Activated CD8-positive, alpha-beta memory T cell treated with anti-CD3 and anti-CD28 coated beads, Interleukin-2, amount 50 U/mL, for 1 hour (primary cell): ENCODE data around the gene CST11.

Experiments
- DNase-seq: peaks from one replicate; pipeline ENCODE4 v3.0.0-alpha.2; 2020; ENCODE audit errors: extremely low read depth

The CST11 gene

DNA sequence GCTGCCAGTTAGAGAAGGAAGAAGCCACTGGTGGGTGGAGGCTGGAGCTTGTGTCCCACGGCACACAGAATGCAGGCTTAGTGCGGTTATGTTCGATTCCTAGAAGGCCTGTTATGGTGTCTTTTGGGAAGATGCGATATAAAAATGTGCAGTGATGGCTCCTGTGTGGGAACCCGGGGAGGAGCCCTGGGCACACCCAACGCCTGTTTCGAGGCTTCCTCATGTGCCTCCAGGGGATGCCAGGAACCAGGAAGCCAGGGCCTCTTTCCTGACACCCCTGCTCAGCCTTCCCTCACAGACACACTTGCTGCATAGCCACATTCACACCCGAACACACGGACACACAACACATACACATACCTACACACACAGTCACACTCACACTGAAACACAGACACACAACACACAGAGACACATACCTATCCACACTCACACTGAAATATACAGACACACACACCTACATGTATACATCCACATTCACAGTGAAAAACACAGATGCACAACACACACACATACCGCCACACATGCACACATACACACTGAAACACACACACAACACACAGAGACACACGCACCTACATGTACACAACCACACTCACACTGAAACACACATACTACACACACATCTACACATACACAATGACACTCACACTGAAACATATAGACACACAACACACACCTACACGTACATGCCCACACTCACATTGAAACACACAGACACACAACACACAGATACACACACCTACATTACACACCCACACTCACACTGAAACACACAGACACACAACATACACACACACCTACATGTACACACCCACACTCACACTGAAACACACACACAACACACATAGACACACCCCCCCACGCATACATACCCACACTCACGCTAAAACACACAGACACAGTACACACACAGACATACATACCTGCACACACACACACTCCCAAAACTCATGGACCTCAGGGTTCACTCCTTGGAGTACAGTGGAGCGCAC is 1.2 kb upstream of the CST11 start:
- DNase-seq = no peak

DNA sequence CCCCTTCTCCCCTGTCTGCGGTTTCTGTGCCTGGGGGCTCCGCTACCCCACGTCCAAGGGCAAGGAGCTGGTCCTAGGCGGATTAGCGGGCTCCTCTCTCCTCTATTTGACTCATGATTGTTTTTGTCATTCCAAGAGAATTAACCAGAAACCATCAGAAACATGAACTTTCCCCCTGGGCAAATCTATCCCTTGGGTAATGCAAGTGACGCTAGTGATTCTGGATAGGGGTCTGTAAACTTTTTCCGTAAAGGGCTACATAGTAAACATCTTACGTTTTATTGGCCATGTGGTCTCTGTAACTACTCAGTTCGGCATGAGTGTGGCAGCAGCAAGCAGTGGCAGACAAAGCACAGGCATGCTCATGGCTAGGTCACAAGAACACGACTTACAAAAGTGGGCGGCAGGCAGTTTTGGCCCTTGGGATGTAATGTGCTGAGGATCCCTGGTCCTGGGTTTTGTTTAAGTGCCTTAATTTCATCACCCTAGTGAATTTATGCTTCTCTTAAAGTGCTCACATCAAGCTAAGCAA is 654 bp downstream of the CST11 start:
- DNase-seq = no peak

DNA sequence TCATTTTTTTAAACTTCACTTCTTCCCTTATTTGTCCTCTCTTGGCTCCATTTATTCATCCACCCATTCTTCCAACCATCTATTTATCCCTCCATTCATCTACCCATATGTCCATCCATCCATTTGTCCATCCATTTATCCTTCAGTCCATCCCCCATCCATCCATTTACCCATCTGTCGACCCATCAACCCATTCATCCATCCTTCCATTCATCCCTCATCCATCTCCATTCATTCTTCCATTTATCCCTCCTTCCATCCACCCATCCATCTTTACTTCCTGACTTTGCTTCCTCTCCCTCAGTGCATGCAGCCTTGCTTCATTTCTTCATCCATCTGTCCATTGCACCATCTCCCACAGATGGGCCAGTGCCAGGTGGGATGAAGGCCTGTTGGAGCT is 1.8 kb downstream of the CST11 start:
- no peak for DNase-seq

DNA sequence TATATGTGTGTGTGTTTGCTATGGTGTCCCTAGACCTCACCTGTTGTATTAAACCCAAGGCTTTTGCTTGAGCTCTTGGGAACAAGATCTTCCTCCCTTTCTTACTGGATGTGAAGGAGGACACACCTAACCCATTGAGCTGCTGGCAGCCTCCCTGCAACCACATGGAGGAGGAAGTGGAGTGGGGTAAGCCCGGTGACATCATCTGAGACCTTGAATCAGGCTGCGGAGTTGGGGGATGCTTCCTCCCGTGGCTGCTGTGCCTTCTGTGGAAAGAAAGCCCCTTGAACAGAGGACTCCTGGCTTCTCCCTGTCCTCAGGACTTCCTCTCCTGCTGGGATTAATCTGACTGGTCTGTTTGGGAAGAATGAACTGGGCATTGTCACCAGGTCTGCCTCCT is 3.3 kb downstream of the CST11 start:
- DNase-seq = no peak

DNA sequence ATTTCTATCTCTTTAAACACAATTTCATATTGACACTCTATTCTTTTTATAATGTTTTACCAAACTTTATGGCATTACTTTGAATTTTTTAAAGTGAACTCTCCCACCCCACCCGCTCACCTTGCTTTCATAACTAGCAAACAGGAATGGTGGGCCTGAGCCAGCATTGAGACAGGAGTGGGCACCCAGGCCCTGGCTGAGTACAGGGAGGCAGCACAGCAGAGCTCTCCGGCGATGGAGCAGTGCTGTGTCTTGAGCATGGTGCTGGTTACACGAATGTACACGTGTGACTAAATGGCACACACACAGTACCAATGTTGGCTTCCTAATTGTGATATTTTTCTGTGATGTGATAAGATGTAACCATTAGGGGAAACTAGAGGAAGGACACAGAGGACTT is 4.5 kb downstream of the CST11 start:
- DNase-seq = no peak

DNA sequence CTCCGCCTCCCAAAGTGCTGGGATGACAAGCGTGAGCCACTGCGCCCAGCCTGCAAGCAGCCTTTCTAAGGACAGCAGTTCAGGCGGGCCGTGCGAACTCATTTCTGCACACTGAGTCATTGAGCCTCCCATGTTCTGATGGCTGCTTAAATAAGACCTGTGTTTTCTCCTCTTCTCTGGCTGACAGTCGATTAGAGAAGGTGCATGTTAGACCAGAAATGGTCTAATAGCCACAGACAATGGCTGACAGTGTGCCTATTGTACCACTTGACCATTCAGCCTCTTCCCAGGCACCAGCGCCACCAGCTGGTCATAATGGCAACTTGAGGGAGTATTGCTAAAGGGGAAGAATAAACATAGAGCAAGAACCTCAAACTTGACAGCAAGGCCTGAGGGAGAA is 6.2 kb downstream of the CST11 start:
- no peak for DNase-seq

DNA sequence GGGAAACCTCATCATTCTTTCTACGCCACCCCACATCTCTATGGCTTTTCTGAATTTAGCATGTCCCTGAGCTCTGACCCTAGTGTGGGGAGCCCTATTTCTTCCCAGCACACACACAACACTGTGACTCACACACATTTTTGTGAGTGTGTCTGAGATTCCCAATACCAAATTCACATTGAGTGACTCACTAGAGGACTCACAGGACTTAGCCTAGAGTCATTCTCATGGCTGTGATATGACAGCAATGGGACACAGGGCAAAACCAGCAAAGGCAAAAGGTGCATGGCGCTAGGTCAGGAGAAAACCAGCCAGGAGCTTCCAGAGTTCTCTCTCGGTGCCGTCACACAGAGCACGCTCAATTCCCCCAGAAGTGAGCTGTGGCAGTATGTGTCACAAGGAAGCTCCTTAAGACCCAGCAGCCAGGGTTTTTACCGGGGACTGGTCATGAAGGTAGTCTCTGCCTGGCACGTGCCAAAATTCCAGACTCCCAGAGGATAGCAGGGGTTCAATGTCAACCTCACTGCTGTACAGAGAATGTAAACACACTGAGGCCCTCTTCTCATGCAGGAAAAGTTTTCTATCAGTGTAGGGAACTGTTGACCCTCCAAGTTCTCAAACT is 7.0 kb downstream of the CST11 start:
- DNase-seq = no peak

DNA sequence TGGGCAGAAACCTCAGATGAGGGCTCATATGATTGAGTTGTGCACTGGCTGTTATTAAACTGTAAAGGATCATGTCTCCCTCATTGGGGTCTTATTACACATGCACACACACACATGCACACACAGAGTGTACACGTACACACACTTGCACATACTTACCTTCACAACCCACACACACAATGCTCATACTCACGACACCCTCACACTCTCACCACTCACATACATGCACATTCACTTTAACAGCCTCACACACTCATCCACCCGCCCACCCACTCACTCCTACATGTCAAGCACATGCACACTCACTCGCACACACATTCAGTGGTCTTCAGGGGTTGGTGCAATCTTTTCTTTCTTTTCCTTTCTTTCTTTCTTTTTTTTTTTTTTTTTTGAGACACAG is 7.8 kb downstream of the CST11 start:
- no peak for DNase-seq

DNA sequence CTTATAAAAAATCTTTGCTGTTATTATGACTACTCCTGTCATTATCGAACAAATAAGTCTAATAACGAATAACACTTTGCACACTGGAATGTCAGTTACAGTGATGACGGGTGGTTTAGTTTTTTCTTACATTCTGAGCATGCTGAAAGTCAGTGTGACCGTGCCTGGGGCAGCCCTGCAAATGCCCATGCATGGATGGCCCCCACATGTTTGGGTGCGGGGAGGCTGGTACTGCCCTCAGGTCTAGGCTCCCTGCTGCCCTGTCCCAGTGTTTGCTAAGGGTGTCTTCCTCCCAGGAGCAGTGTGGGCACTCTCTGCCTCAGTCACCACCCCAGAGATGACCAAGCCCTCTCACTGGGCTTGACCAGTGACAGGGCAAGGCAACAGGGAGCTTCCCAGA is 10.2 kb downstream of the CST11 start:
- no peak for DNase-seq

DNA sequence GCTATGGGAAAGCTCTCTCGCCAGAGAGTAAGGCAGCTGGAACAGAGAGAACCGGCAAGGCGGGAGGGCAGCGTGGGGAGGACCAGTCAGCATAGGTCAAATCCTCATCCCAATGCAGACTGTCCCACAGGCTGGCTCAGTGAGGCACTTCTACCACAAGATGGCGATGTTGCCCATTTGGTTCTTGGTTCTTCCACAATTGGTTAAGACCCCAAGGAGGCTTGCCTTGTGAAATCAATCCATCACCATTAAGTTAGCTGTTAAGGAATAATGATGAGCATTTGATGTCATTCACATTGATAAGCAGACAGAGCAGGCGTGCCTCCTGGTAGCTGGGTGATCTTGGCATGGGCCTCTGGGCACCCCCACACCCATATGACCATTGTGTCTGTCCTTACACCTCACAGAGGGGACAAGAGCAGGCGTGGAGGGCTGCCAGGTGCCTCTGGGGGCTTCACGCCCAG is 10.8 kb downstream of the CST11 start:
- peak; percentile 28 for DNase-seq

DNA sequence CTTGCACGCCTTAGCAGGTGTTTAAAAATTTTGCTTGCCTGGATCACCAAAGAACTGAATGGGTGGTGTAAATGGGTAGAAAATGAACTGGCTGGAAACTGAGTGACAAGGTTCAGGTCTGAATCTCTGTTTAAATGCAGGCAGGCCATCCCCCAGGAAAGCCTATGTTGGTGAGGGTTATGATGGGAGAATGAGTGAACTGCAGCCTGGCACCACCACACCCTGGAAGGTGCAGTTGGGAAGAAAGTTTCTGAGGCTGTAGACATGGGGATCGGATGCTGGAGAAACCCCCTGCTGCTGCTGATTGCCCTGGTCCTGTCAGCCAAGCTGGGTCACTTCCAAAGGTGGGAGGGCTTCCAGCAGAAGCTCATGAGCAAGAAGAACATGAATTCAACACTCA is 12.7 kb downstream of the CST11 start:
- no peak for DNase-seq

DNA sequence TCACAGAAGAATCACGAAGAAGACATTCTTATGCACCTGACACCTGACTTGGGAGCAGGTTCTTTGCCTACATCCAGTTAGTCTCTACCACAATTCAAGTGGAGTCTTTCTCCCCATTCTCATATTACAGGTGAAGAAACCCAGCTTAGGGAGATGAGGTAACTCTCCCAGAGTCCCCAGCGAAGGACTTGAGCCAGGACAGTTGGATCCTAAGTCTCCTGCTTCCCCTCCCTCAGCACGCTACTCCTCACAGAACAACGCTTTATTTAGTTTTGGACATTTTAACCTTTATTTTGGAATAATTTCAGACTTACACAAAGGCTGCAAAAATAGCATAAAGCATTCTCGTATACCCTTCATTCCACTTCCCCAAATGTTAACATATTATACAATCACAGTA is 14.0 kb downstream of the CST11 start:
- DNase-seq = no peak

DNA sequence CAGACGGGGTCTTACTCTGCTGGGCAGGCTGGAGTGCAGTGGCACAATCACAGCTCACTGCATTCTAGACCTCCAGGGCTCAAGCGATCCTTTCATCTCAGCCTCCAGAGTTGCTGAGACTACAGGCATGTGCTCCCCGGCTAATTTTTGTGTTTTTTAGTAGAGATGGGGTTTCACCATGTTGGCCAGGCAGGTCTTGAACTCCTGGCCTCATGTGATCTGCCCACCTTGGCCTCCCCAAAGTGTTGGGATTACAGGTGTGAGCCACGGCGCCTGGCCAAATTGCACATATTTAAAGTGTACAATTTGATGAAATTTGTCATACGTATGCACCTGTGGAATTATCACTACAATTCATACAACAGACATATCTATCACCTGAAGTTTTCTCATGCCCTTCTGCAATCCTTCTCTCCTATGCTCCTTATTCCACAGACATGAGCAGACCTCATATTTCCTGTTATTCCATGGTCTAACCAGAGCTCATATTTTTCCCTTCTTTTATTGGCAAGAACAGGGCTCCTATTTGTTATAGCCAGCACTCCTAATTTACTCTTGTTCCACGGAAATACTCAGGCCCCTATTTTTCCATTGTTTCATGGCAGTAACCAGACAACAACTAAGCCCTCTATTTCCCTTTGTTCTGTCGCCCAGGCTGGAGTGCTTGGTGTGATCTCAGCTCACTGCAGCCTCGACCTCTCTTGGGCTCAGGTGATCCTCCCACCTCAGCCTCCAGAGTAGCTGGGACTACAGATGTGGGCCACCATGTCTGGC is 15.4 kb downstream of the CST11 start:
- no peak for DNase-seq

DNA sequence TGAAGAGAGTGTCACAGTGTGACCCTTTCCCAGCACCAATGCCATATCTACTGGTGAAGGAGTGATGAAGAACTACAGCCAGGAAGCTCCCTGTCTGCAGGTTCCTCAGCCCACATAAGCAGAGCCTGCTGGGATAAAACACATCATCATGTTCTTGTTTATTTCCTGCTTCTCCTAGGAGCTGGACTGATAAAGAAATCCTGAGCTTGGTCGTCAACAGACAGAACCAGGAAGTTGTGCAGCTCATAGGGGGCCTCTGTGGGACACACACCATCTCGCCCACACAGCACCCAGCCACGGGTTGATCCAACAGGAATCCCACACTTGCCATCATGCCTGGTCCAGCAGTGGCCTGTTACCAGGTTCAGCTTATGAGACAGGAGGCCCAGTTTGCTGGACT is 16.0 kb downstream of the CST11 start:
- DNase-seq = no peak

DNA sequence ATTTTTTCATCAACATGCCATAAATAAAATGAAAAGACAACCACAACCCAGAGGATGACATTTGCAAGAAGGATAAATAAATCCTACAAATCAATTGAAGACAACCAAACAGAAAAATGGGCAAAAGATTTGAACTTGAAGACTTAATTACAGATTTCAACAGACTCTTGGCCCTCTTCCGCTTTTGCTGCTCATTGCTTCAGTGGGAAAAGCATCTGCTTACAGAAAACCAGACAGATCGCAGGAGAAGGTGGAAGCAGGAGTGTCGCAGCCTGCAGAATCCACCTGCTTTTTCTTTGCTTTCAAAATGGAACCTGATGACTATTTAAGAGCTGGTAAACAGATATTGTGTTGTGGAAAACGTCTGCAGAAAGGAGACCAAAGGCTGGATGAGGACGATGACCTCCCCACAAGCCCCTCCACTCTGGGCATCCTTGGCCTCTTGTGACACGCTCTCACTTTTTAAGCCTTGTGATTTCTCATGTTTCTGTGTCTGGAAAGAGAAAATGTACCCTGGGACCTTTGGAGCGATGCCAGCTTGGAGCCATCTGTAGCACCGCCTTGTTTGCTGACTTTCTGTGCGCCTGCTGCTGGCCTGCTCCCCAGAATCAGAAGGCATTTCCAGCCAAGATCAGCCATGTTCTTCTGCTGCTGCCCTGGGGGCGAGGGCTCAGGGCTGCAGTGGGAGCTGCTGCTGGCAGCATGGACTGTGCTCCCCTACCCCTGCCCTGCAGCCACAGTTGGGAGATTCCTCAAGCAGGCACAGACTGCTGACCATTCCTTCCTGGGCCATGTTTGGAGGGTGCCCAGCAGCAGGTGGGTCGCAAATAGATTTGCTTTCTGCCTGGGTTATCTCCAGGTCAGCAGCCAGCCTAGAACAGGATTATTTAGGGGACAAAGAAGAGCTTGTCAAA is 16.8 kb downstream of the CST11 start:
- DNase-seq = no peak

DNA sequence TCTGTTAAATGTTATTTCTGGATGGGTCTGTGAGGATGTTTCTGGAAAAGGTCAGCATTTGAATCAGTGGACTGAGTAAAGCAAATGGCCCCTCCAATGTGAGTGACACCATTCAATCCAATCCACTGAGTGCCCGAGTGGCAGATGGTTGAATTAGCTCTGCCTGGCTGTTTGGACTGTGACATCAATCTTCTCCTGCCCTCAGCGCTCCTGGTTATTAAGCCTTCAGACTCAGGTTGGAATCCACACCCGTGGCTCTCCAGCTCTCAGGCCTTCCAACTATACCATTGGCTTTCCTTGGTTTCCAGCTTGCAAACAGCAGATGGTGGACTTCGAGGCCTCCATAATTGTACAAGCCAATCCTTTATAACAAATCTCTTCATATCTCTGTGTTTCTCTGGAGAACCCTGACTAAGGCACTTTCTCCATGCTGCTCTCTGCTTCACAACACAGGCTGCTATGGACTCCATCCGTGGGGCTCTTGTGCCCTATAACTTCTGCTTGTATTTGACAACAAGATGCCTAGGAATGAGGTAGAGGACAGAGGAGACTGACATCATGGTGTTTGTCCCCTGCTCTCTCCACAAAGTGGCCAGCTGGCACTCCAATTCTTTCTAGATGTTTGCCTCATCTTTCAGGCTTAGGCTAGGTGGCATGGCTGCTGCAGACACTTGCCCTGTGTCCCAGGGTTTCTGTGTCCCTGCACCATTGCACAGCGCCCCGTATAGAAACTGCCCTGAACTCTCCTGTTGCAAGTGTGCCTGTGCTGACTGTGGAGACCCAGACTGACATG is 18.0 kb downstream of the CST11 start:
- no peak for DNase-seq

DNA sequence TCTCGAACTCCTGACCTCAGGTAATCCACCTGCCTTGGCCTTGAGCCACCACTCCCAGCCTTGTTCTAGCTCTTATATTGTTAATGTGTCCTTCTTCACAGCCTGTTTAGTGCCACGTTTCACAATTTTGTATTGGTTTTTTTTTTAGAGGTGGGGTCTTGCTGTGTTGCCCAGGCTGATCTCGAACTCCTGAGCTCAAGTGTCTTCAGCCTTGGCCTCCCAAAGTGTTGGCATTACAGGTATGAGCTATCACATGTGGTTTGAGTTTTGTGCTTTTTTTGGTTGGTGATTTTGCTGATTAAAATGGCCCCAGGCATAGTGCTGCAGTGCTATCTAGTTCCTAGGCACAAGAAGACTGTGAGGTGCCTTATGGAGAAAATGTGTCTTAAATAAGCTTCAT is 19.0 kb downstream of the CST11 start:
- DNase-seq = no peak

DNA sequence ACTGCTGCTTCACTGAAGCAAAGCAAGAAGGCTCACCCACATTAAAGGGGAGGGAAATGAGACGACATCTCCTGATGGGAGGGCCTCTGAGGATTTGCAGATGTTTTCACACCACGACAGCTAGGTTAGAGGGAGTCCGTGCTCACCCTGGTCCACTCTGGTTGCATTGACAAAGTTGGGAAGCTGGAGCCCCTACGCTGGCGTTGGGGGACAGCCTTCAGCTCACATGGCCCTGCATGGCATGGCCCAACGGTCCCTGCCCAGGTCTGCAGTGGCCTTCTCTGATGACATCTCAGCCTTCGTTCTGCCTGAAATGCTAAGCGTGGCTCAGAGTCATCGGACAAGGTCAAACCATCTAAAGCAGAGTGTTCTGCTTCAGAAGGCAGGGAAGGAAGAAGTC is 27.5 kb downstream of the CST11 start:
- no peak for DNase-seq

DNA sequence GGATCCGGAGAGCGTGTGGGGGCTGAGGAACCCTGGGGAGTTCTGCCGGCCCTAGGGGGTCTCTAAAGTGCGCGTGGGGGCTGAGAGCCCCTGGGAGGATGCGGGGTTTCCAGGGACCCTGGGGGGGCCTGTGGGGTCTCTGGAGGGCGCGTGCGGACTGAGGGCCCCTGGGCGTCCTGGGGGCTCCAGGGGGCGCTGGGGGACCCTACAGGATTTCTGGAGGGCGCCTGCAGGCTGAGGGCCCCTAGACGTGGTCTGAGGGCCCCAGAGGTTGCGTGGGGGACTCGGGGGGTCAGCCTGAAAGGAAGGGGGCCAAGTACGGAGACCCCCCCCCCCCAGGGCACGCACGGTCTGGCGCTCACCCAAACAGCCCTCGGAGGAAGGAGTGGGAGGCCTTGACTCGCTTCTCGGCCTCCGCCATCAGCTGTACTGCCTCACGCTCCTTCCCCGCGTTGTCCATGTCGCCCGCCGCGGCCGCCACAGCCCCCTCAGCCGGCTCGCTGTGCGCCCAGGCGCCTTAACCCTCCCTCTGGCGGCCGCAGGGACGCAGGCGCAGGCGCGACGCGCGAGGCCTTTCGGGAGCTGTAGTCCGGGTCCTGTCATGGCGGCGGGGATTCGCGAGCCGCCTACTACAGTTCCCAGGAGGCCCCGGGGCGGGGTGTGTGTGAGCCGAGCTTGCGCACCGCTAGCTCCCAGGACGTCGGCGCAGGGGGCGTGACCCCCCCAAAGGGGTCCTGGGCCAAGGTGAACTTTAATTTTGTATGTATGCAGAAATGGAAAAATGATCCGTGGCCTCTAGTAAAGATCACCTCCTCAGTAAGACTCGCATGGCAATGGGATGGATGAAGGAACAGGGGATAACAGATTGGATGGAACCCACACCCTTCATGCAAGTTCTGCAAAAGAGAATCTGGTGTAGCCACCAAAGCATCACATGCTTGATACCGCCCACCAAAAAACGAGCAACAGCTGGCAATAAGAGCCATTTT is 31.4 kb downstream of the CST11 start, which contains the start of gene NAPB:
Gene NAPB, minus strand, starts transcription at position 546 of the 989 bp plus-strand sequence. Its CDS starts 86 bp downstream, at position 460.
- peak; percentile 67 for DNase-seq
